NOMO-1 treated with dmso at 0.1 percent for 144 hours (cell line): ENCODE results near the gene FGF5.
"Not testable (repeated sequence)": the region's sequence is repeated elsewhere in the genome, so short reads cannot be mapped to it uniquely, and the experiment has no call there.

ENCODE experiments used
- DNase-seq: peaks from one replicate; lab custom pipeline; 2025; ENCODE audit not compliant: unreplicated experiment; lab: John Stamatoyannopoulos, UW

The FGF5 gene

GRCh38 chr4:80253510-80253909, 13.0 kb upstream of the FGF5 start:
- no peak for DNase-seq

- DNase-seq = no peak
These were observed 12.3 kb upstream of the FGF5 start for GRCh38 chr4:80254114-80254513.

GRCh38 chr4:80255329-80256095, 11.0 kb upstream of the FGF5 start:
- no peak for DNase-seq

DNA sequence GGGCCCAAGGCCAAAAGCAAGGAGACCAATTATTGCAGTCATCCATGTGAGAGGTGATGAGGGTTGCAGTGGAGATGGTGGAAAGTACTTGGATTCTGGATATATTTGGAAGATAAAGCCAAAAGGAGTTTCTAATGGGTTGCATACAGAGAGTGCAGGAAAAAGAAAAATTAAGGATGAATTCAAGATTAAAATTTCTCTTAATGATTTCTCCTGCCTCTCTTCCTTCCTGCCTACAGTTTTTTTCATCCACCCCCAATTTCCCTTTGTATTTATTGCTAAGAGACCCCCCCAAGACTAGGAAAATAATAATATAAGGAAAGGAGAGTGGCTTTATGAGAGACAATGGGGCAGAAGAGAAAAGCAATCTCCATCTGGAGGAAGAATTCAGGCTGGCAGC, 8.6 kb upstream of the FGF5 start:
- no peak for DNase-seq

GRCh38 chr4:80259012-80259411, 7.5 kb upstream of the FGF5 start:
- no peak for DNase-seq

DNA sequence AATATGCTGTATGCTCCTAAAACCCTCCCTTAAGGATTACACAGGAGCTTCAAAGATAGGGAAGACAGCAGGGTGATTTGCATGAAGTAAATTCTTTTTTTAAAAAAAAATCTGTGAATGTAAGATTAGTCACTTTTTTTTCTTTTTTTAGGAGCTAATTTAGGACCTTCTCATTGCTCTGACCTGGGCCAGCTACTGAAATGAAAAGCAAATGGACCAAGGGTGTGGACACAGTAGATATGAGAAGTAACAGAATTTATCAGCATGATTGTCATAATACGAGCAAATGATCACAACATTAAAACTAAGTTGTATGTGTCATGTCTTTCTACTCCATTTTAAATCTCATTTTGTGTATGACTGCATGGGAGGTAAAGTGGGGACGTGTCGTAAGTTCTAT, 6.6 kb upstream of the FGF5 start:
- DNase-seq = no peak

DNA sequence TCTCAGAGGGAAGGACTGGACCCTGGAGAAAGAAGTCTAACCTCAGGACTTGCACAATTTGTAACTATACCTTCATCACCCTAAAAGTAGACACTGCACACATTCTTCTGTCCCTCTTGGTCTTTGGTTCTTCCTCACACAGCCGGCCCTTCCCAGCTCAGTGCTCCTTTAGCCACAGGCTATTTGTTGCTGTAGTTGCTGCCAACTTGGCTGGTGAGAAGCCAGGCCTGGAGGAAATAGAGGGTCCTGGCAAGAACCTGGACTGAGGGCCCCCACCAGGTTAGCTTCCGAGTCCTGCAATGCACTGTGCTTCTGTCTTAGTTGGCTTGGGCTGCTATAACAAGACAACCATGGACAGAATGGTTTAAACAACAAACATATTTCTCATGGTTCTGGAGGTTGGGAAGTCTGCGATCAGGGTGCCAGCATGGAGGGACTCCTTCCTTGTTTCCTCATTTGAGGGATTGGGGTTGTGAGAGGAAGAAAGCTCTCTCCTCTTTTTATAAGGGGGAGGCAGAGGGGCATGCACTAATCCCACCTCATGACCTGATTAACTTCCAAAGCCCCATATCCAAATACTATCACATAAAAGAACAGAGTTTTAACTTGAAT, 4.4 kb upstream of the FGF5 start:
- DNase-seq = no peak

DNA sequence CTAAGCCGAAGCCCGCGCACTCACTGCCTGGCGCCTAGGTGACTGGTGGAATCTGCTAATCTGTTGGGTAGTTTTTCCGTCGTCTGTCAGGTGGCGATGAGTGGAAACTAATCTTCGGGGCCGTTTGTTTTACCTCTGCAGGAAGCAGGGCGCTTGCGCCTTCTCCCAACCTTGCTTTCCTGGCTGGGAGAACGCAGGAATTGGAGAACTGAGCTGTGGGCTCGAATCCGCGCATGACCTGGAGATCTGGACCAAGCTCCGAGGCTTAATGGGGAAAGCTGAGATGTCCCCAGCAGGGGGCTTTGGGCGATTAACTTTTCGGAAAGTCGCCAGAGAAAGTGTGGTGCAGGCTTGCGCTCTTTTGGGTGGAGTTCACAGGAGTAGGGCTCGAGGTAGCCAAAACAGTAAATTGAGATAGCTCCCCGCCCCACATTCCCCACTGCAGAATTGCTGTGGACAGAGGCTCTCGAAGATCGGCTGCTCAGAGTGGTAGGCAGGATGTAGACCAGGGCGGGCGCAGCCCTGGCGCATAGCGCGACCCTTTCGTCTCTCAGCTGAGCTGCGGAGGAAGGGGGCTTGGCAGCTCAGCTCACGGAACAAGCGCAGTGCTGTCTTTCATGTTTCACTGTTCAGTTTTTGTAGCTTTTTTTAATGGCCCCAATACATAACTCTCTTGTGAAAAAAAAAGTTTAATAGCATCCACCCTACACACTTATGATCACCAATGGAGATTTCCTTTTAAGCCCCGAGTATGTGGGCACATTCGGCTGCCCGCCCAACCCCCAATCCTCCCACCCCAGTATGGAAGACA, 2.7 kb upstream of the FGF5 start:
- DNase-seq = no peak

DNA sequence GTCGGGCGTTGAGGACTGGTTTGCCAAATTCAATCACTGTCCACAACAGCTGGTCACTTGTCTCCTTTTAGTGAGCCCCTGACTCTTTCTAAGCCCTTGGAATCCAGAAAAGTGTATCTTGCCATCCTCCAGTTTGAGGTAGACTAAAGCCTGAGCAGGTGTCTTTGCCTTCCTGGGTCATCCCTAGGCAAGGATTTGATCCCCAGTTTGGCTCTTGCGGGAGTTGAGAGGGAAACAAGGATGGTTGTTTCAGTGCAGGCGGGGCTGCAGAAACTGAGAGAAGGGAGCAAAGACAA, 2.2 kb upstream of the FGF5 start:
- DNase-seq = no peak

- no peak for DNase-seq
These were observed 1.6 kb upstream of the FGF5 start for GRCh38 chr4:80264825-80265224.

DNA sequence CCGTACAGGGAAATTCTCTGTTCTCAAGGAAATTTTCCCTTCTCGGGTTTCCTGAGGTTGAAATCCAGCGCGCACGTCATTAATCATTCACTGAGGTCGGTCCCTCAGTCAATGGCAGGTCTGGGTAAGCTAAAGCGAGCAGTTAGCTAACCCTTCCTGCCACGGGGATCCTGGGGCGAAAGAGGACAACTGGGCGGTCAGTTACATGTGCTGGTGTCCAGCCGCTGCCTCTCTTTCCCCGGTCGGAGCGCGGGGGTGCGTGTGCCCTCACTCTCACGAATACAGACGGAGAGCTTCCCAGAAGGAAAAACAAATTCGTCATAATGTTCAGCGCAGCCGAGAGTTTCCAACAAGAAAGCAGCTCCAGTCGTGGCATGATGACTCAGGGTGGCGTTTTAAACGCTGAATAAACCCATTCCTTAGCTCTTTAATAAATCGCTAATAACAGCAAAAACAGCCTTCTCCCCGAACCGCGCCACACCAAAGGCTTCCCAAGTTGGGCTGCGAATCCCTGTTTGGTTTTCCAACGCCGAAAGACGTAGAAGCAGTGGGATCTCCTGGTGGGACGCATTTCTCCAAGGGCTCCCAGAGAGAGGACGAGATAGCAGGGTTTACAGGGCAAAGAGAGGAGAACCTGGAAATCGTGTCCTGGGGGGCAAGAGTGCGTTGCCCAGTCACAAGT, 752 bp upstream of the FGF5 start:
- DNase-seq = no peak

- no peak for DNase-seq
These were observed 477 bp downstream of the FGF5 start for GRCh38 chr4:80266902-80267380.

- DNase-seq = no peak
These were observed 1.8 kb downstream of the FGF5 start for GRCh38 chr4:80268081-80268823.

- no peak for DNase-seq
These were observed 2.5 kb downstream of the FGF5 start for GRCh38 chr4:80268936-80269335.

DNA sequence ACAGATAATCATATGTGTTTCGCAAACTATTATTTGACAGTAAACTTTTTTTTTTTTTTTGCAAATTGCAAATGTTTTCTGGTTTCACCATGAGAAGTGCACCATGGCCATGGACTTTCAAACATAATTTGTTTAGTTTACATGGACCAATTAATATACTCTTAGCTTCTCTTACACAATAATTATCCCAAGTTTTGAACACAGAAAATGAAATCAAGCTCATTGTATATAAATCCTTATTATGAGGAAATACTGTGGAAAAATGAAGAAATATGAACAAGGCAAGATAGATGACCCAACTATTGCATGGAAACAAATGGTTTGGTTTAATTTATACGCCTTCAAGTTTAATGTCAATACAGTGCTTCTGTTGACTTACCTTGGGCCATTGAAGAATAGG, 3.9 kb downstream of the FGF5 start:
- no peak for DNase-seq

DNA sequence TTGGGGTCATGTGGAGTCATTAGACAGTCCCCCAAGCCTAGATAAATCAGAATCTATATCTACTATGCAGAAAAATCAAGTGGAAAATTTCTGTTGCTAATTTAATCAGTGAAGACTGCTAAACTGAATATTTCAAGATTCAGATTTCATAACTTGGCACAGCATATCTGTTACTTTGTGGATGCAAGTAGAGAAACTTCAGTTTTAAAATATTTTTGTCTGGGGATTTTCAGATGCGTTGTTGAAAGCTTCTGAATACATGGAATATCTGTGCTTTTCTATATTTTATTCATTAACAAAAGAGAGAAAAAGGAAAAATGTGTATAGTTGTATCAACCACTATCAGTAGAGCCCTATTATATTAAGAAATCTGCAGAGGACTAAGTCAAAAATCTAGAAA, 4.4 kb downstream of the FGF5 start:
- no peak for DNase-seq

GRCh38 chr4:80271801-80272200, 5.3 kb downstream of the FGF5 start:
- DNase-seq = no peak

- no peak for DNase-seq
These were observed 10.5 kb downstream of the FGF5 start for GRCh38 chr4:80276931-80277330.

- DNase-seq = no peak
These were observed 13.3 kb downstream of the FGF5 start for GRCh38 chr4:80279751-80280150.

GRCh38 chr4:80286451-80286850, 20.0 kb downstream of the FGF5 start:
- DNase-seq = no peak

DNA sequence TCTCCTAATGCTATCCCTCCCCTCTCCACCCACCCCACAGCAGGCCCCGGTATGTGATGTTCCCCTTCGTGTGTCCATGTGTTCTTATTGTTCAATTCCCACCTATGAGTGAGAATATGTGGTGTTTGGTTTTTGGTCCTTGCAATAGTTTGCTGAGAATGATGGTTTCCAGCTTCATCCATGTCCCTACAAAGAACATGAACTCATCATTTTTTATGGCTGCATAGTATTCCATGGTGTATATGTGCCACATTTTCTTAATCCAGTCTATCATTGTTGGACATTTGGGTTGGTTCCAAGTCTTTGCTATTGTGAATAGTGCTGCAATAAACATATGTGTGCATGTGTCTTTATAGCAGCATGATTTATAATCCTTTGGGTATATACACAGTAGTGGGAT, 24.2 kb downstream of the FGF5 start:
- DNase-seq = not testable (repeated sequence)
